Transverse colon (tissue), 3 donors: ENCODE measurements around the gene NKD2.

Experiments
- CTCF ChIP-seq, 5 experiments: fragments of 200-600 bp in 3 of 5; fragments of 450-650 bp in 2 of 5; sonication (generic) in 3 of 5; IDR thresholded peaks; 1 replicate in 2 of 5; 2 replicates in 3 of 5; pipeline ENCODE4 v1.5.1; 2016 to 2017; ENCODE audit warnings: antibody characterized with exemption in 5 of 5, inconsistent platforms in 3 of 5, mild to moderate bottlenecking in 2 of 5, moderate library complexity in 1 of 5
- EP300 ChIP-seq: sonication (generic); formaldehyde crosslinking; IDR thresholded peaks from one replicate; pipeline ENCODE4 v1.6.1; 2017; ENCODE audit warnings: antibody characterized with exemption, low read depth

DNA sequence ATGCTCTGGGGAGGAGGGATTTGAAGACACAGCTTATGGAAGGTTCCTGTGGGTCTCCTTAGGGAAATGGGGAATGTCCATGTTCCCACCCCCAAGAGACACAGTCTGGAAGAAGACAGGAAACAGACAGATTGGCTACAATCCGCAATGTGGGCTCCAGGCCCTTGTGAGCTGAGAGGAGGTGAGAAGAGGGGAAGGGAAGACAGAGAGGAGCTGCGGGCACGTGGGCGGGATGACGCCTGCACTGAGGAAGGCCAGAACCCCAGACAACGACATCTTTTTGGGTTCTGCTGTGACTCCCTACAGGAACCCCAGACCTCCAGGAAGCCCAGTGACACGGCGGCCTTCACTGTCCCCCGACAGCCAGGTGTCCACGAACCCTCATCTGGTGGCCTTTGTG is 29.9 kb upstream of the NKD2 start:
- TF ChIP-seq CTCF (IDR thresholded peaks at IDR 0.05) (no peak), EP300 (no peak)
